C4-2B (cell line): ENCODE results near the gene CFH.

ENCODE experiments used
- CTCF ChIP-seq: fragments of 450-650 bp; conservative IDR thresholded peaks from 2 replicates; pipeline ENCODE4 v1.5.1; 2017; ENCODE audit warnings: mild to moderate bottlenecking
- ZFX ChIP-seq: fragments of 450-650 bp; IDR thresholded peaks from 2 replicates; pipeline ENCODE4 v1.6.1; 2017

- no peak for TF ChIP-seq CTCF
- TF ChIP-seq ZFX: no peak
These were observed 764 bp upstream of the CFH start for GRCh38 chr1:196651079-196651478.
